Measurements from ENCODE around the gene SPDYE3. TPM values are rescaled to one million over a fixed set of nuclear protein-coding genes. Genes with fewer than 3 reads are reported as not detected.
"Not testable (repeated sequence)": the region's sequence is repeated elsewhere in the genome, so short reads cannot be mapped to it uniquely, and the experiment has no call there.

SPDYE3 gene
- total RNA-seq, 1 experiment from 2014 or later = not detected

GRCh38 chr7:100349757-100350156, 42.3 kb downstream of the SPDYE3 start:
- no peak for DNase-seq (ENCODE audit: low read depth)

- DNase-seq (ENCODE audit: low read depth) = no peak
Measured at GRCh38 chr7:100351657-100352058, 44.2 kb downstream of the SPDYE3 start.

- not testable (repeated sequence) for DNase-seq (ENCODE audit: low read depth)
Measured at GRCh38 chr7:100352230-100352781, 44.8 kb downstream of the SPDYE3 start.

- DNase-seq (ENCODE audit: low read depth) = no peak
Measured at GRCh38 chr7:100352984-100353684, 45.6 kb downstream of the SPDYE3 start.

- DNase-seq (ENCODE audit: low read depth) = no peak
Measured at GRCh38 chr7:100353685-100354330, 46.3 kb downstream of the SPDYE3 start.

GRCh38 chr7:100356416-100357068, 49.0 kb downstream of the SPDYE3 start:
- no peak for DNase-seq (ENCODE audit: low read depth)

- no peak for DNase-seq (ENCODE audit: low read depth)
Measured at GRCh38 chr7:100357131-100357561, 49.6 kb downstream of the SPDYE3 start.

- no peak for DNase-seq (ENCODE audit: low read depth)
Measured at GRCh38 chr7:100358027-100358856, 50.7 kb downstream of the SPDYE3 start, which contains the start of gene PILRB. TSS of gene PILRB (plus strand) at chr7:100358117. CDS start at chr7:100358303, 186 bp downstream.

- DNase-seq (ENCODE audit: low read depth) = no peak
Measured at GRCh38 chr7:100358857-100359212, 51.3 kb downstream of the SPDYE3 start.

- no peak for DNase-seq (ENCODE audit: low read depth)
Measured at GRCh38 chr7:100360135-100360854, 52.8 kb downstream of the SPDYE3 start.

GRCh38 chr7:100363098-100363497, 55.6 kb downstream of the SPDYE3 start:
- DNase-seq (ENCODE audit: low read depth) = no peak

- DNase-seq (ENCODE audit: low read depth) = not testable (repeated sequence)
Measured at GRCh38 chr7:100363797-100364196, 56.3 kb downstream of the SPDYE3 start.

GRCh38 chr7:100364480-100364879, 57.0 kb downstream of the SPDYE3 start:
- DNase-seq (ENCODE audit: low read depth) = no peak

- DNase-seq (ENCODE audit: low read depth) = not testable (repeated sequence)
Measured at GRCh38 chr7:100365998-100366367, 58.5 kb downstream of the SPDYE3 start.

GRCh38 chr7:100366411-100367250, 59.1 kb downstream of the SPDYE3 start:
- DNase-seq (ENCODE audit: low read depth) = no peak

GRCh38 chr7:100367251-100367620, 59.7 kb downstream of the SPDYE3 start:
- no peak for DNase-seq (ENCODE audit: low read depth)

- DNase-seq (ENCODE audit: low read depth) = no peak
Measured at GRCh38 chr7:100367676-100368613, 60.4 kb downstream of the SPDYE3 start.

- no peak for DNase-seq (ENCODE audit: low read depth)
Measured at GRCh38 chr7:100369105-100369504, 61.6 kb downstream of the SPDYE3 start.

- no peak for DNase-seq (ENCODE audit: low read depth)
Measured at GRCh38 chr7:100370303-100370702, 62.8 kb downstream of the SPDYE3 start.
